SK-N-SH (cell line): ENCODE results near the gene FAM184A. TPM values are rescaled to one million over a fixed set of nuclear protein-coding genes. Genes with fewer than 3 reads are reported as not detected.

Source experiments
- CTCF ChIA-PET: fragments of 300-600, 350-600 bp; formaldehyde crosslinking; extraction: SDS; loops from one replicate; lab custom pipeline; 2021; lab: Yijun Ruan, JAX
- POLR2A ChIA-PET: fragments of 350-600 bp; sonication (Branson Sonifier 250); formaldehyde crosslinking; extraction: SDS; loops from one replicate; lab custom pipeline; 2020; ENCODE audit warnings: antibody characterized with exemption, inconsistent platforms; lab: Yijun Ruan, JAX
- DNase-seq: peaks from one replicate; pipeline ENCODE4 v3.0.0; 2012
- H2AFZ ChIP-seq: fragments of 200-600 bp; sonication (generic); 2 replicates; pipeline ENCODE4 v1.8.1; 2016; ENCODE audit warnings: antibody characterized with exemption, mild to moderate bottlenecking, low read depth
- H3F3A ChIP-seq: fragments of 200-600 bp; sonication (generic); replicated peaks from 2 replicates; pipeline ENCODE3; 2016; ENCODE audit warnings: antibody characterized with exemption, mild to moderate bottlenecking; ENCODE audit not compliant: insufficient read depth
- H3K27ac ChIP-seq, 2 experiments: fragments of 200-500 bp in 1 of 2; fragments of 200-600 bp in 1 of 2; sonication (Bioruptor generic) in 1 of 2; sonication (generic), shearing (Covaris generic) in 1 of 2; 2 replicates each; pipeline versions ENCODE4 v1.5.1 to v1.6.1; 2014 to 2016; ENCODE audit warnings: low read depth in 2 of 2, inconsistent platforms in 1 of 2, low read length in 1 of 2, mild to moderate bottlenecking in 1 of 2, mixed read lengths in 1 of 2
- H3K27me3 ChIP-seq: fragments of 200-600 bp; sonication (generic), shearing (Covaris generic); 2 replicates; pipeline ENCODE4 v1.6.1; 2016; ENCODE audit warnings: mixed run types; ENCODE audit not compliant: insufficient read depth
- H3K36me3 ChIP-seq, 2 experiments: fragments of 200-500 bp in 1 of 2; fragments of 200-600 bp in 1 of 2; sonication (Bioruptor generic) in 1 of 2; sonication (generic) in 1 of 2; replicated peaks in 1 of 2; 2 replicates each; pipeline versions ENCODE3 to v1.5.1; 2014 to 2016; ENCODE audit warnings: low read length in 1 of 2, mild to moderate bottlenecking in 1 of 2; ENCODE audit not compliant: insufficient read depth in 2 of 2, control insufficient read depth in 1 of 2
- H3K4me1 ChIP-seq, 2 experiments: fragments of 200-500 bp in 1 of 2; fragments of 200-600 bp in 1 of 2; sonication (Bioruptor generic) in 1 of 2; sonication (generic), shearing (Covaris generic) in 1 of 2; 2 replicates each; pipeline versions ENCODE4 v1.5.1 to v1.6.1; 2014 to 2016; ENCODE audit warnings: low read depth in 1 of 2, low read length in 1 of 2, mixed run types in 1 of 2; ENCODE audit not compliant: insufficient read depth in 2 of 2, control insufficient read depth in 1 of 2
- H3K4me2 ChIP-seq: fragments of 200-600 bp; sonication (generic), shearing (Covaris generic); 2 replicates; pipeline ENCODE4 v1.6.1; 2017; ENCODE audit warnings: mixed run types
- H3K4me3 ChIP-seq, 2 experiments: fragments of 200-500 bp in 1 of 2; fragments of 200-600 bp in 1 of 2; sonication (Bioruptor generic) in 1 of 2; sonication (generic), shearing (Covaris generic) in 1 of 2; 2 replicates each; pipeline versions ENCODE4 v1.5.1 to v1.8.1; 2014 to 2016; ENCODE audit warnings: low read depth in 2 of 2, inconsistent platforms in 1 of 2, low read length in 1 of 2, mild to moderate bottlenecking in 1 of 2, mixed read lengths in 1 of 2, moderate library complexity in 1 of 2
- H3K79me2 ChIP-seq: fragments of 200-600 bp; sonication (generic); 2 replicates; pipeline ENCODE4 v1.8.1; 2017; ENCODE audit warnings: mild to moderate bottlenecking; ENCODE audit not compliant: insufficient read depth
- H3K9ac ChIP-seq: fragments of 200-600 bp; sonication (generic); 2 replicates; pipeline ENCODE4 v1.6.1; 2017; ENCODE audit warnings: mixed run types
- H3K9me2 ChIP-seq: fragments of 200-600 bp; sonication (generic); 2 replicates; pipeline ENCODE4 v1.6.1; 2017; ENCODE audit warnings: mixed run types
- H3K9me3 ChIP-seq: fragments of 200-600 bp; sonication (generic); 2 replicates; pipeline ENCODE4 v1.6.1; 2017; ENCODE audit warnings: mixed run types, mild to moderate bottlenecking, moderate library complexity
- H4K20me1 ChIP-seq: fragments of 200-600 bp; sonication (generic); 2 replicates; pipeline ENCODE4 v1.6.1; 2017; ENCODE audit warnings: mild to moderate bottlenecking, mixed run types; ENCODE audit not compliant: insufficient read depth
- CHD2 ChIP-seq: fragments of 150-350 bp; IDR thresholded peaks from 2 replicates; pipeline ENCODE4 v1.6.1; 2018; ENCODE audit warnings: low read length; ENCODE audit not compliant: partially characterized antibody
- ELF1 ChIP-seq: IDR thresholded peaks from 2 replicates; pipeline ENCODE4 v1.4.0; 2012
- FOXJ3 ChIP-seq: sonication (generic); formaldehyde crosslinking; IDR thresholded peaks from 2 replicates; pipeline ENCODE4 v1.5.1; 2020; ENCODE audit warnings: mild to moderate bottlenecking, missing genetic modification reagents
- FOXM1 ChIP-seq: IDR thresholded peaks from 2 replicates; pipeline ENCODE4 v1.4.0; 2012; ENCODE audit warnings: low read depth, mild to moderate bottlenecking
- GABPA ChIP-seq: IDR thresholded peaks from 2 replicates; pipeline ENCODE4 v1.4.0; 2012; ENCODE audit warnings: low read depth, mild to moderate bottlenecking
- GATA2 ChIP-seq: sonication (generic); formaldehyde crosslinking; IDR thresholded peaks from 2 replicates; pipeline ENCODE4 v1.5.0; 2020; ENCODE audit warnings: mild to moderate bottlenecking, missing genetic modification reagents
- MXI1 ChIP-seq: IDR thresholded peaks from 2 replicates; pipeline ENCODE4 v1.6.1; 2012; ENCODE audit warnings: mild to moderate bottlenecking, low read depth, low read length, improper control_type of control experiment
- NRF1 ChIP-seq: IDR thresholded peaks from 2 replicates; pipeline ENCODE4 v1.6.1; 2012; ENCODE audit warnings: low read depth, mild to moderate bottlenecking, low read length
- RAD21 ChIP-seq: IDR thresholded peaks from 2 replicates; pipeline ENCODE4 v1.6.1; 2012; ENCODE audit warnings: mild to moderate bottlenecking, low read length
- RCOR1 ChIP-seq: fragments of 150-350 bp; IDR thresholded peaks from 2 replicates; pipeline ENCODE4 v1.6.1; 2017; ENCODE audit warnings: antibody characterized with exemption, low read length
- TCF12 ChIP-seq: IDR thresholded peaks from 2 replicates; pipeline ENCODE4 v1.4.0; 2012
- WGBS: methylation state at CpG from one replicate; pipeline ENCODE4 v1.1.6; 2017; ENCODE audit warnings: low lambda C conversion rate; 5-methylcytosine and 5-hydroxymethylcytosine counted together
- polyA plus RNA-seq, 3 experiments: library from polyadenylated mRNA; depleted of rRNA; stranded (reverse); fragments of >200 nt; gene quantifications; 2 replicates each; pipeline ENCODE4 v1.2.3, GENCODE V29; 2012
- TF ChIP-seq, protein P1 (sequence below): IDR thresholded peaks from 2 replicates; pipeline ENCODE4 v1.4.0; 2012; ENCODE audit warnings: low read depth, borderline replicate concordance
- TF ChIP-seq, protein P2 (sequence below): IDR thresholded peaks from 2 replicates; pipeline ENCODE4 v1.6.1; 2012; ENCODE audit warnings: mild to moderate bottlenecking, low read depth, low read length, moderate library complexity
- TF ChIP-seq, protein P3 (sequence below): IDR thresholded peaks from 2 replicates; pipeline ENCODE4 v1.4.0; 2012; ENCODE audit warnings: low read depth
- TF ChIP-seq, protein P4 (sequence below): fragments of 150-350 bp; IDR thresholded peaks from 2 replicates; pipeline ENCODE4 v1.6.1; 2017; ENCODE audit warnings: antibody characterized with exemption, low read length, low read depth, borderline replicate concordance
- TF ChIP-seq, protein P5 (sequence below): fragments of 150-350 bp; IDR thresholded peaks from 2 replicates; pipeline ENCODE4 v1.6.1; 2016; ENCODE audit warnings: mild to moderate bottlenecking, low read depth, low read length

Gene FAM184A
- polyA plus RNA-seq, 1 of the 3 experiments (the other 2 are of a cell fraction), result 0.38 TPM

- 60% methylated on average over 4 of the region's 4 CpGs for WGBS
- no peak overlapping the region for H2AFZ ChIP-seq
- H3K4me2 ChIP-seq, result no peak overlapping the region
- POLR2A ChIA-PET, result no interaction called here
- H3K9ac ChIP-seq, result no peak overlapping the region
- TF ChIP-seq, protein P1, sequence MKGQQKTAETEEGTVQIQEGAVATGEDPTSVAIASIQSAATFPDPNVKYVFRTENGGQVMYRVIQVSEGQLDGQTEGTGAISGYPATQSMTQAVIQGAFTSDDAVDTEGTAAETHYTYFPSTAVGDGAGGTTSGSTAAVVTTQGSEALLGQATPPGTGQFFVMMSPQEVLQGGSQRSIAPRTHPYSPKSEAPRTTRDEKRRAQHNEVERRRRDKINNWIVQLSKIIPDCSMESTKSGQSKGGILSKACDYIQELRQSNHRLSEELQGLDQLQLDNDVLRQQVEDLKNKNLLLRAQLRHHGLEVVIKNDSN, result no peak
- TF ChIP-seq NRF1 (no peak), TCF12 (no peak), CHD2 (no peak), GABPA (no peak), ELF1 (no peak), RCOR1 (no peak), GATA2 (CRISPR knock-in tag) (no peak), FOXM1 (no peak), MXI1 (no peak), RAD21 (no peak), FOXJ3 (CRISPR knock-in tag) (no peak)
- TF ChIP-seq, protein P2, sequence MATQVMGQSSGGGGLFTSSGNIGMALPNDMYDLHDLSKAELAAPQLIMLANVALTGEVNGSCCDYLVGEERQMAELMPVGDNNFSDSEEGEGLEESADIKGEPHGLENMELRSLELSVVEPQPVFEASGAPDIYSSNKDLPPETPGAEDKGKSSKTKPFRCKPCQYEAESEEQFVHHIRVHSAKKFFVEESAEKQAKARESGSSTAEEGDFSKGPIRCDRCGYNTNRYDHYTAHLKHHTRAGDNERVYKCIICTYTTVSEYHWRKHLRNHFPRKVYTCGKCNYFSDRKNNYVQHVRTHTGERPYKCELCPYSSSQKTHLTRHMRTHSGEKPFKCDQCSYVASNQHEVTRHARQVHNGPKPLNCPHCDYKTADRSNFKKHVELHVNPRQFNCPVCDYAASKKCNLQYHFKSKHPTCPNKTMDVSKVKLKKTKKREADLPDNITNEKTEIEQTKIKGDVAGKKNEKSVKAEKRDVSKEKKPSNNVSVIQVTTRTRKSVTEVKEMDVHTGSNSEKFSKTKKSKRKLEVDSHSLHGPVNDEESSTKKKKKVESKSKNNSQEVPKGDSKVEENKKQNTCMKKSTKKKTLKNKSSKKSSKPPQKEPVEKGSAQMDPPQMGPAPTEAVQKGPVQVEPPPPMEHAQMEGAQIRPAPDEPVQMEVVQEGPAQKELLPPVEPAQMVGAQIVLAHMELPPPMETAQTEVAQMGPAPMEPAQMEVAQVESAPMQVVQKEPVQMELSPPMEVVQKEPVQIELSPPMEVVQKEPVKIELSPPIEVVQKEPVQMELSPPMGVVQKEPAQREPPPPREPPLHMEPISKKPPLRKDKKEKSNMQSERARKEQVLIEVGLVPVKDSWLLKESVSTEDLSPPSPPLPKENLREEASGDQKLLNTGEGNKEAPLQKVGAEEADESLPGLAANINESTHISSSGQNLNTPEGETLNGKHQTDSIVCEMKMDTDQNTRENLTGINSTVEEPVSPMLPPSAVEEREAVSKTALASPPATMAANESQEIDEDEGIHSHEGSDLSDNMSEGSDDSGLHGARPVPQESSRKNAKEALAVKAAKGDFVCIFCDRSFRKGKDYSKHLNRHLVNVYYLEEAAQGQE, result no peak
- TF ChIP-seq, protein P3, sequence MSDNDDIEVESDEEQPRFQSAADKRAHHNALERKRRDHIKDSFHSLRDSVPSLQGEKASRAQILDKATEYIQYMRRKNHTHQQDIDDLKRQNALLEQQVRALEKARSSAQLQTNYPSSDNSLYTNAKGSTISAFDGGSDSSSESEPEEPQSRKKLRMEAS, result no peak
- TF ChIP-seq, protein P4, sequence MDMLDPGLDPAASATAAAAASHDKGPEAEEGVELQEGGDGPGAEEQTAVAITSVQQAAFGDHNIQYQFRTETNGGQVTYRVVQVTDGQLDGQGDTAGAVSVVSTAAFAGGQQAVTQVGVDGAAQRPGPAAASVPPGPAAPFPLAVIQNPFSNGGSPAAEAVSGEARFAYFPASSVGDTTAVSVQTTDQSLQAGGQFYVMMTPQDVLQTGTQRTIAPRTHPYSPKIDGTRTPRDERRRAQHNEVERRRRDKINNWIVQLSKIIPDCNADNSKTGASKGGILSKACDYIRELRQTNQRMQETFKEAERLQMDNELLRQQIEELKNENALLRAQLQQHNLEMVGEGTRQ, result no peak
- TF ChIP-seq, protein P5, sequence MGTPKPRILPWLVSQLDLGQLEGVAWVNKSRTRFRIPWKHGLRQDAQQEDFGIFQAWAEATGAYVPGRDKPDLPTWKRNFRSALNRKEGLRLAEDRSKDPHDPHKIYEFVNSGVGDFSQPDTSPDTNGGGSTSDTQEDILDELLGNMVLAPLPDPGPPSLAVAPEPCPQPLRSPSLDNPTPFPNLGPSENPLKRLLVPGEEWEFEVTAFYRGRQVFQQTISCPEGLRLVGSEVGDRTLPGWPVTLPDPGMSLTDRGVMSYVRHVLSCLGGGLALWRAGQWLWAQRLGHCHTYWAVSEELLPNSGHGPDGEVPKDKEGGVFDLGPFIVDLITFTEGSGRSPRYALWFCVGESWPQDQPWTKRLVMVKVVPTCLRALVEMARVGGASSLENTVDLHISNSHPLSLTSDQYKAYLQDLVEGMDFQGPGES, result no peak
- TF ChIP-seq, all 33 proteins: peak for 0
- Histone ChIP-seq H4K20me1 (no peaks in the 10 kb centered on the region), H3K27me3 (no peaks in the 10 kb centered on the region), H3K9me3 (no peaks in the 10 kb centered on the region), H3K36me3 (no peaks in the 10 kb centered on the region), H3K9me2 (no peaks in the 10 kb centered on the region), H3K27ac (no peak overlapping the region), H3K4me1 (peaks cover 10 to 21% of the 10 kb centered on the region in 2 experiments), H3K79me2 (no peaks in the 10 kb centered on the region), H3F3A (peaks cover 16% of the 10 kb centered on the region), H3K4me3 (no peak overlapping the region)
- CTCF ChIA-PET, result interaction anchor here (0.5 to 3.0 kb wide), 3 partner anchors 16 to 32 kb away, joined by 3 to 23 read pairs (median 4); no protein-coding TSS in a partner anchor
- no peak for DNase-seq
Observed at GRCh38 chr6:119126826-119127225, 48.4 kb upstream of the FAM184A start.
